MM.1S (cell line): ENCODE measurements around the gene RPN1.

Experiments used
- DNase-seq: peaks from one replicate; pipeline ENCODE4 v3.0.0-alpha.2; 2015
- H2AFZ ChIP-seq: fragments of 300-600 bp; sonication (generic); 2 replicates; pipeline ENCODE4 v1.6.0; 2016; ENCODE audit warnings: antibody characterized with exemption, low read length
- H3F3A ChIP-seq: fragments of 300-600 bp; sonication (generic); 2 replicates; pipeline ENCODE4 v1.6.1; 2016; ENCODE audit warnings: mild to moderate bottlenecking, antibody characterized with exemption, low read length, moderate library complexity, mixed read lengths; ENCODE audit not compliant: insufficient read depth
- H3K27ac ChIP-seq: fragments of 300-600 bp; sonication (generic); 2 replicates; pipeline ENCODE4 v1.5.1; 2016; ENCODE audit warnings: mild to moderate bottlenecking, low read length
- H3K27me3 ChIP-seq: fragments of 300-600 bp; sonication (generic); replicated peaks from 2 replicates; pipeline ENCODE4 v1.6.0; 2016; ENCODE audit warnings: low read length; ENCODE audit not compliant: insufficient read depth
- H3K36me3 ChIP-seq: fragments of 300-600 bp; sonication (generic); replicated peaks from 2 replicates; pipeline ENCODE4 v1.6.1; 2016; ENCODE audit warnings: mild to moderate bottlenecking, low read length, mixed read lengths; ENCODE audit not compliant: insufficient read depth
- H3K4me1 ChIP-seq: fragments of 300-600 bp; sonication (generic); 2 replicates; pipeline ENCODE4 v1.6.1; 2016; ENCODE audit warnings: low read length, mixed read lengths
- H3K4me2 ChIP-seq: fragments of 300-600 bp; sonication (generic); 2 replicates; pipeline ENCODE4 v1.6.0; 2016; ENCODE audit warnings: low read depth, low read length
- H3K4me3 ChIP-seq: fragments of 300-600 bp; sonication (generic); 2 replicates; pipeline ENCODE4 v1.5.1; 2016; ENCODE audit warnings: low read length, mixed read lengths
- H3K79me2 ChIP-seq: fragments of 300-600 bp; sonication (generic); 2 replicates; pipeline ENCODE4 v1.6.1; 2016; ENCODE audit warnings: mixed run types, low read length, mixed read lengths
- H3K9ac ChIP-seq: fragments of 300-600 bp; sonication (generic); 2 replicates; pipeline ENCODE4 v1.6.1; 2016; ENCODE audit warnings: low read length, mixed read lengths
- H3K9me2 ChIP-seq: fragments of 300-600 bp; sonication (generic); replicated peaks from 2 replicates; pipeline ENCODE4 v1.6.1; 2016; ENCODE audit warnings: mild to moderate bottlenecking, low read length, mixed read lengths; ENCODE audit not compliant: insufficient read depth
- H3K9me3 ChIP-seq: fragments of 300-600 bp; sonication (generic); replicated peaks from 2 replicates; pipeline ENCODE4 v1.6.1; 2016; ENCODE audit warnings: mild to moderate bottlenecking, low read length, mixed read lengths; ENCODE audit not compliant: insufficient read depth
- H4K20me1 ChIP-seq: fragments of 300-600 bp; sonication (generic); 2 replicates; pipeline ENCODE4 v1.6.1; 2016; ENCODE audit warnings: mild to moderate bottlenecking, low read length, moderate library complexity, mixed read lengths; ENCODE audit not compliant: insufficient read depth
- CTCF ChIP-seq: fragments of 300-600 bp; sonication (generic); IDR thresholded peaks from 2 replicates; pipeline ENCODE4 v1.5.1; 2016; ENCODE audit warnings: antibody characterized with exemption, low read length, mixed read lengths
- EZH2 ChIP-seq: fragments of 300-600 bp; sonication (generic); optimal IDR thresholded peaks from 2 replicates; pipeline ENCODE3; 2017; ENCODE audit warnings: low read depth, mild to moderate bottlenecking, antibody characterized with exemption, low read length, mixed read lengths
- EZH2phosphoT487 ChIP-seq: fragments of 300-600 bp; sonication (generic); IDR thresholded peaks from 2 replicates; pipeline ENCODE4 v1.6.1; 2018; ENCODE audit warnings: antibody characterized with exemption, low read length

RPN1 gene

GRCh38 chr3:128667641-128668040 is 17.0 kb upstream of the RPN1 start:
- no peak for DNase-seq
- H3K4me1 ChIP-seq = no peaks in the 10 kb centered on the region
- TF ChIP-seq EZH2 = no peak
- TF ChIP-seq EZH2phosphoT487 = no peak
- TF ChIP-seq CTCF = no peak
- no peak overlapping the region for H3K4me3 ChIP-seq
- no peaks in the 10 kb centered on the region for H3K36me3 ChIP-seq
- H4K20me1 ChIP-seq = no peaks in the 10 kb centered on the region
- H3K27me3 ChIP-seq = no peaks in the 10 kb centered on the region
- H3K4me2 ChIP-seq = no peak overlapping the region
- no peaks in the 10 kb centered on the region for H3K9me2 ChIP-seq
- no peak overlapping the region for H3K9ac ChIP-seq
- no peak overlapping the region for H2AFZ ChIP-seq
- no peaks in the 10 kb centered on the region for H3F3A ChIP-seq
- H3K79me2 ChIP-seq = no peaks in the 10 kb centered on the region
- H3K9me3 ChIP-seq = no peaks in the 10 kb centered on the region
- no peak overlapping the region for H3K27ac ChIP-seq

- H3K4me3 ChIP-seq = no peak overlapping the region
- H3K4me1 ChIP-seq = no peaks in the 10 kb centered on the region
- H3K9me3 ChIP-seq = no peaks in the 10 kb centered on the region
- H3K9me2 ChIP-seq = no peaks in the 10 kb centered on the region
- no peaks in the 10 kb centered on the region for H4K20me1 ChIP-seq
- no peak overlapping the region for H3K27ac ChIP-seq
- no peak overlapping the region for H3K9ac ChIP-seq
- H3F3A ChIP-seq = no peaks in the 10 kb centered on the region
- H3K36me3 ChIP-seq = no peaks in the 10 kb centered on the region
- no peaks in the 10 kb centered on the region for H3K79me2 ChIP-seq
- no peak overlapping the region for H2AFZ ChIP-seq
- TF ChIP-seq EZH2phosphoT487 = no peak
- TF ChIP-seq EZH2 = no peak
- TF ChIP-seq CTCF = no peak
- no peak overlapping the region for H3K4me2 ChIP-seq
- DNase-seq = no peak
- H3K27me3 ChIP-seq = no peaks in the 10 kb centered on the region
Observed at GRCh38 chr3:128665362-128666021, 14.9 kb upstream of the RPN1 start.

GRCh38 chr3:128663151-128663550 is 12.5 kb upstream of the RPN1 start:
- Histone ChIP-seq H3K79me2 (no peaks in the 10 kb centered on the region), H3F3A (no peaks in the 10 kb centered on the region), H2AFZ (no peak overlapping the region), H3K9ac (no peak overlapping the region), H3K27ac (no peak overlapping the region), H3K4me1 (no peaks in the 10 kb centered on the region), H3K4me3 (no peak overlapping the region), H3K36me3 (no peaks in the 10 kb centered on the region), H3K27me3 (no peaks in the 10 kb centered on the region), H3K9me2 (no peaks in the 10 kb centered on the region), H3K9me3 (no peaks in the 10 kb centered on the region), H3K4me2 (no peak overlapping the region), H4K20me1 (no peaks in the 10 kb centered on the region)
- TF ChIP-seq EZH2 (no peak), EZH2phosphoT487 (no peak), CTCF (no peak)
- no peak for DNase-seq
